HEK293T (cell line): ENCODE data around the gene PPL.

Experiments used
- ELF4 ChIP-seq: fragments of 450-650 bp; IDR thresholded peaks from 2 replicates; pipeline ENCODE4 v1.6.1; 2017; ENCODE audit warnings: antibody characterized with exemption
- NFRKB ChIP-seq: fragments of 450-650 bp; IDR thresholded peaks from 2 replicates; pipeline ENCODE4 v1.6.1; 2016; ENCODE audit warnings: mild to moderate bottlenecking, moderate library complexity
- TARDBP ChIP-seq: fragments of 450-650 bp; IDR thresholded peaks from 2 replicates; pipeline ENCODE4 v1.6.1; 2016

GRCh38 chr16:4832698-4833343, 104.1 kb downstream of the PPL start:
- TF ChIP-seq TARDBP (no peak), NFRKB (no peak), ELF4 (no peak)
